ENCODE data around the gene CDCA5. TPM values are rescaled to one million over a fixed set of nuclear protein-coding genes. Genes with fewer than 3 reads are reported as not detected.

The CDCA5 gene
- total RNA-seq, 1 experiment from 2014 or later, result 75.2 TPM

DNA sequence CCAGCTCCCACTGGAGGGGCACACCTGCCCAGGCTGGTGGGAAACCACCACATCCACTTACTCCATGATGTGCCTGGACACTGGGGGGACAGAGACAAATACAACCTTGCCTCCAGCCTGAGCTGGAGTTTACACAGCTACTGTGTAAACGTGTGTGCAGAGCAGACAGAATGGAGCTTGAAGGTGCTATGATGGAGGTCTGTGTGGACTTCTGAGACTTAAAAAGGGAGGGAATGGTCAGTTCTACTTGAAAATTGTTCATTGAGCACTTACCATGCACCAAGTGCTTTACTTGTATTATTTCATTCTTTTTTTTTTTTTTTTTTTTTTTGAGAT lies 11.2 kb downstream of the CDCA5 start:
- DNase-seq (ENCODE audit: low read depth), result no peak

DNA sequence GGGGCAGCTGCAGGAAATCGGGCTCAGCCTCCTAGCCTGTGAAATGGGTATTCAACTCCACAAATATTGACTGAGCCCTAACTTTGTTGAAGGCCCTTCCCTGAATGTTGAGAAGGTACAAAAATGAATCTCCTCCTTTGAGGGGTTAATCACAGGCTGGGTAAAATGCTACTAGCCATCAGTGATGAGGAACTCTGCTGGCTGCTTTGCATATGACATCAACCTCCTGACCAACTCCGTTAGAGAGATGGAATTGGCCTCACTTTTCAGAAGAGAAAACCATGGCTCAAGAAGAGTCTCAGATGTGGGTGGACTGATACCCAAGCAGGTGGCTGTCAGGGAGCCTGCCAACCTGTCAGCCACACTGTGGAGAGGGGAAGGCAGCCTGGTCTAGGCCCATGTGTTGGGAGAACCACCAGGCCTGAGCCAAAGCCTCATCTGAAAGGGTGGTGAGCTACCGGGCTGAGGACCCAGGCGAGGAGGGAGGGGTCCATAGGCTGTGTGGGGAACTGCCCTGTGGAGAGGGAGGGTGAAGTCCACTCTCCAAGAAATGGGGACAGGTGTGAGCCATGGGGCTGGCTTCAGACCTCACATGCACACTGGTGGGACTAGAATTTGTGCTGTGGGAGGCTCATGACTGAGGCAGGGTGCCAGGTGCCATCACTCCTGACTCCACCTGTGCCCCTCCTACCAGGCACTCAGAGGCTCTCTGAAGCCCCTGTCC lies 11.8 kb downstream of the CDCA5 start:
- no peak for DNase-seq (ENCODE audit: low read depth)

DNA sequence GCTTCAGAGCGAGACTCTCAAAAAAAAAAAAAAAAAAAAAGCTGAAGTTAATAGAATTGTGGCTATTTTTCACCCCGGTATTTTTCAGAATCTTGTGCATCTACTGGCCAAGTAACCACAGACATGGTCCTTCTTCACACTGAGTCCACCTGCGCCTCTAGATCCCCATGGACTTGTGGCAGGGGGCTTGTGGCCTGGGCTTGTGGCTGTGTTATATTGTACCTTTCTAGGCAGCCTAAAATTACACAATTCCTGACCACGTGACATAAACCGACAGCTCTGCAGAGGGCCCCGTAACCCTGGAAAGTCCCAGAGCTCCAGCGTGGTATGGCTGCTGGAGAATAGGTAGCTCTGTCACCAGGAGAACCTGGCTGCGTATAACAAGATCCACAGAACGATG lies 14.6 kb downstream of the CDCA5 start:
- peak; percentile 30 for DNase-seq (ENCODE audit: low read depth)

DNA sequence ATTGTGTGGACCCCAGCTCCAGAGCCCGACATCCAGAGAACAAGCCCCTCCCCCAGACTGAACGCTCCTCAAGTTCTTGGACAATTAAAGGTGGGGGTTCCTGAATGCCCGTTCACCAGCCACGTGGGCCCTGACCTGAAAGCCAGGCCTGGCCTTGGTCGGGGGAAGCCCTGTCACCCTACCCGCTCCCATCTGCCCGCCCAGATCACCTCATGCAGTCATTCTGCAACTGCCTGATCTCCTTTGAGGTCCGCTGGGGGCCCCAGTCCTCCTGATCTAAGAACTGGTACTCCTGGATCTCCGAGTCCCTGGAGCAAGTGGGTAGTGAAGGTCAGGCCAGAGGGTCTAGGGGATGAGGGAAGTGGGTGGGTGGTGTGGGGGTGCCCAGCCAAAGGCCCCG lies 16.4 kb downstream of the CDCA5 start:
- DNase-seq (ENCODE audit: low read depth), result no peak

DNA sequence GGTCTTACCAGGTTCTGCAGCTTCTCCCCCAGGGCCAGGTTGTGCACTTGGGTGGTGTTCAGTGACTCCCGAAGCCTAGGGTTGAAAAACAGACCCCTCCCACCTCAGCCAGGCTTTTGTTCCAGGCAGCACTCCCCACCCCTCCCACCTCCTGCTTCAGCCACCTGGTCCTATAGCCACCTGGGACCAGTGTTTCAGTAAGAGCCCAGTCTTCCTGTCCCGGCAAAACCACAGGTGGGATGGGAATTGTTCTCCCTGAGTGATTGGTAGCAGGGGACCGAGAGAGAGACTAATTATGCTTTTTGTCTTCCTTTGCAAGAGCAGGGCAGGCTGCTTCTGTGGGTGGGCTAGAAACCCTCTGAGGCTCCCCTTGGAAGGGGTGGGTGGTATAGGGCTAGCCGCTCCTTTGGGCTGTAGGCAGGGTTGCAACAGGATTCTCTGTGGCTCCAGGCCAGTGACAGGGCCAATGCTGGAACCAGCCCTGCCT lies 17.0 kb downstream of the CDCA5 start:
- no peak for DNase-seq (ENCODE audit: low read depth)

DNA sequence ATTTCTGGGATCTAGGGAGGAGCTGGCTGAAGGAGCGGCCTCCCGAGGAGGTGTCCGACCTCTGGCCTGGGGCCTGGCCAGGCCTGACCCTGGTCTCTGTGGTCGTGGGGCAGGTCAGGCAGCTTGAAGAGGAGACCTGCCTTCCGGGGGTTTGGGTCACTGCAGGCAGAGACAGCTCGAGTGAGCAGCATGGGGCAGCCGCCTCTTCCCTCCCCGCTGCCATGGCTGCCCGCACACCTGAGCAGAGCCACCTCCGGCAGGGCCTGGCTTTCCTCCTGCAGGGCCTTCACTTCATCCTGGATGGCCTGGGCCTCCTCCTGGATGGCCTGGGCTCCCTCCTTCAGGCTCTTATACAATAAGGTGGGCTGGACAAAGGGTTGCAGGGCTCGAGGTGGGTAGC lies 17.5 kb downstream of the CDCA5 start:
- no peak for DNase-seq (ENCODE audit: low read depth)

DNA sequence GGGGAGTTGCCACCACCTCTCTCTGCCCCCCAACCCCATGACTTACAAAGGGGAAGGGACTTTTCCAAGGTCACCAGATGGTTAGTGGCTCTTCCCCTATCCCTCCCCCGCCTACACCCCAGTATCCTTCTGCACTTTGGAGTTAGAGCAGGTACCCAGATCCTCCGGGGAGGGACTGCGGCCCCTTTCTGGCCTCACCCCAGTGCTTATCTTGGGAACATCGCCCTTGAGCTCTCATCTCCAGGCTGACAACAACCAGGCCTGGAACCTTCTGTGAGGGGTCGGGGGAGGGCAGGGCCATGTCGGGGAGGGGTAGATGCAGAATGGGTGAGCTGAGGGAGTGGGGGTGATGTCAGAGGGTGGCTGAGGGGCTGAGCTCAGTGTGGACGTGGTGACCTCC lies 18.0 kb downstream of the CDCA5 start:
- no peak for DNase-seq (ENCODE audit: low read depth)

DNA sequence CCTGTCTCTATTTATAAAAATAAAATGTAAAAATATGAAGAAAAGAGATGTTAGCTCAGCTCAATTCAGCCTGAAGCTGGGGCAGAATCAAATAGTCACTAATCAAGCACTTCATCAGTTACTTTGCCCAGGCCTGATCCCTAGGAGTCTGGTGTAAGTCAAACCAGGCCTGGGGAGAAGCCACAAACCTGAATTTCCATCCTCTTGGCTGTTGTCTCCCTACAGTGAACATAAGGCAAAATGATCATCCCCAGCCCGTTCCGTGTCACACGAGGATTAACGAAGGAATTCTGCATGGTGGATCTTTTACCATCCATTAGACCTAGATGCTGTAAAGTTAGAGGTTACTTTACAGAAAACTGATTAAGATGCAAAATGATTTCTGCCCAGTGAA lies 19.0 kb downstream of the CDCA5 start:
- no peak for DNase-seq (ENCODE audit: low read depth)

DNA sequence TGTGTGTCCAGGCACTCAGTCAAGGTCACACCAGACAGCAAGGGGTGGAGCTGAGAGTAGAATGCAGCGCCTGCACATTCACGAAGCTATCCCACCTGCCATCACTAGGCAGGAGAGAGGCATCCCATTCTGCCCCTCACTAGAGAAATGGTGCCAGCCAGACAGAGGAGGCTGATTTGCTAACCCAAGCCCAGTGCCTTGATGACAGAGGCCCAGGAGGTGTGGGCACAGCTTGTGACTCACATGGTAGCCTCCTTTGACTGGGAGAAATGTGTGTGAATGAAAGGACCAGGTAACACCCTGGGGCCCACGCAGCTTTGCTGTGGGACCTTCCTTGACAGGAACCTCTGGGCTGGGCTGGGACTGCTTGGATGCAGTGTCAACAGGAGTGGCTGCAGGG lies 20.3 kb downstream of the CDCA5 start:
- no peak for DNase-seq (ENCODE audit: low read depth)

DNA sequence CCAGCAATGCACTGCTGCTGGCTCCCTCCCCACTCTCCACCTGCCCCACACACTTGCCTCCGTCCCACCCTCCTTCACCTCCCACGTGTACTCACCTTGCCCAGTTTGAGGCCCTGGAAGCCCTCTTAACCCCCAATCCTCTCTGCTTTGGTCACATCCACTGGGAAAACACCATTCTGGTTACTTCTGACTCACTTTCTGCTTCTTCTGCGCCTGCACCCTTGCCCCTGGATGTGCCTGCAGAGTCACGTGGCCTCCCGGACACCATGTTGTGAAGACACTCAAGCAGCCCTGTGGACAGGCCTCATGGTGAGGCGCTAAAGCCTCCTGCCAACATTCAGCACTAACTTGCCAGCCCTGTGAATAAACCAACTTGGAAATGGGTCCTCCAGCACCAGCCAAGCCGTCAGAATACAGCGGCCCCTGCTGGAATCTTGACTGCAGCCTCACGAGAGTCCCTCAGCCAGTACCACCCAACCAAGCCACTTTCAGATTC lies 22.9 kb downstream of the CDCA5 start:
- DNase-seq (ENCODE audit: low read depth), result peak; percentile 23

DNA sequence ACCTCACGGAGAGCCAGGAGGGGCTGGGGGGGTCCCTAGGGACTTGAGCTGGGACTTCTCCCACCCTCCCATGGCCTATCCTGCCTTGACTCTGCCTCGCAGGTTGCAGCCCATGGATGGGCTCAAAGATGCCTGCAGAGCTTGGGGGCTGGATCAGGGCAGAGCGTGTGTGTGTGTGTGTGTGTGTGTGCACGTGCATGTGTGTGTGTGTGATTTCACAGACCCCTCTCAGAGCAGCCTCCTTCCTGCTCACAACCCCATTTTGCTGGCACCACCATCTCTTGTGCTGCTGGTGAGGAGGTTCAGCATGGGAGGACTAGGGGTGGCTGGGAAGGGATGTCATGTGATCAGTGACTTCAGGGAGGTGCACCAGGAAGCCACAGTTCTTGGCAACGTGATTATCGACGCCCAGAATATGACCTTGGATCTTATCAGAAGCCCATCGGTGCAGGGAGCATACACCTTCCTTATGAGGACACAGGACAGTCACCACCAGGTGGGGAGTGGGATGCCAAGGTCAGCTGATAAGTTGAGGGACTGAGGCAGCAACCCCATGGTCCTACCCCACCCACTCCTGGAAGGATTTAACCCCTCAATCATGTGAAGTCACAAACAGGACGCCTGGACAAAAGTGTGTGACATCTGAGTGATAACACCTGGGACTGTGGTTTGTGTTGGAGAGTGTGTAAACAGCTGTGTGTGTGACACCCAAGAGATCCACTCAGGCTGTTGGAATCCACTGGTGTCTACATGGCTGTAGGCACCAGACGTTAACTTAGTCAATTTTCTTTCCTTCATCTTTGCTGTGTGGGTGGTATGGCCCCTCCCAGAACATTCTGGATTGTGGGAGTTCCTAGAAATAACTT lies 23.6 kb downstream of the CDCA5 start:
- no peak for DNase-seq (ENCODE audit: low read depth)

DNA sequence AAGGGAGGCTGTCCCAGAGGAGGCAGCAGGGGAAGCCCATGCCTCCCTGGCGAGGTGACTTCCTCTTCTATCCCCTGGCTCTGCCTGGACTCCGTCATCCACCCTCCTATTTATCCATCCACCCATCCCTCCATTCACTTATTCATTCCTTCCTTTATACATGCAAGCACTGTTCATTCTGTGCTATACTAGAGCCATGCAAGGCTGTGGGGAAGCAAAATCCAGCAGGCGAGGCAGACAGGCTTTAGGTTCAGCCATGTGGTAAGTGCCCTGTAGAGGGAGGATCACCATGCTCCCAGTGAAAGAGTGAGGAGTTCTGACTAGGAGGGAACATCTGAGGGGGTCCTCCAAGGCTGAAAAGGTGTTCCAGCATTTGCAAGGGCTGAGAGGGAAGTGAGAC lies 24.3 kb downstream of the CDCA5 start:
- no peak for DNase-seq (ENCODE audit: low read depth)

DNA sequence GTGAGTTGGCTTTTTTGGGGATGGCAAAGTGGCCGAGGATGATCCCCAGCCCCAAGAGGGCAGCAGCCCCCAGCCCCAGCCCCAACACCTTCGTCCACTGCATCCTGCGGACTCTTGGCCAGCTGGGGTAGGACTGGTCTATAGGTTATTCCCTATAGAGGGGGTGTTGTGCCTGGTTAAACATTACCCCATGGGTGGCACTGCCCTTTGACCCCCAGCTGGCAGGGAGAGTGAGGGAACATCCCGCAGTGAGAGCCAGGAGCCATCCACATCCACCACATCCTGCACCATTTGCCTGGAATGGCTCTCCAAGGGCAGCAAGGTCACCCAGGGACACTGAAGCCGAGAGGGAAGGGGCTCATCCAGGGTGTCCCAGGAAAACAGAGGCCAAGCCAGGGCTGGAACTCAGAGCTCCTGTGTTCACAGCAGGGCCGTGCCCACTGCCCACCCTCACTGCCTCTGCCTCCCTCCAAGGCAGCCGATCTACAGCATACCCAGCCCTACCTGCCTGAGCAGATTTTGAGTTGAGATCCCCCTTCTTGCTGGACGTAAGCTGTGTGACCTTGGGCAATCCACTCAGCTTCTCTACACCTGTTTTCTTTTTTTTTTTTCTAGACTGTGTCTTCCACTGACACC lies 25.3 kb downstream of the CDCA5 start, which contains the start of gene NAALADL1:
TSS of gene NAALADL1 (minus strand) at position 135 of the 636 bp plus-strand sequence. CDS start at position 103, 32 bp downstream.
- DNase-seq (ENCODE audit: low read depth), result no peak

DNA sequence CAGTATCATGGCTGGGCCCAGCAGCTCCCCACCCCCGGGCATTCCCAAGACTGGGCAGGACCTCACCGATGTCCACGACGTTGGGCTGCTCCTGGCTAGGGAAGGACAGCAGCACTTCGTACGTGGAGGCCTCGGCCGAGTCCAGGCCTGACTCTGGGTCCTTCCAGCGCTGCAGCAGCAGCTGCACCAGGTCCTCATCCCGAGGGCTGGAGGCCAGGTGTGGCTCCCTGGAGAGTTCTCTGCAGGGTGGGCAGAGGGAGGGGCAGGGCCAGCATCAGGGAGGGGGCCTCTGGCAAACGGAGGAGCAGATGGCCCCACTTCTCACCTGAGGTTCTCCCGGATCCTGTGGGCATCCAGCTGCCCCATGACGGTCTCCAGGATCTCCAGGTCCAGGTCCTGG lies 25.8 kb downstream of the CDCA5 start:
- no peak for DNase-seq (ENCODE audit: low read depth)

DNA sequence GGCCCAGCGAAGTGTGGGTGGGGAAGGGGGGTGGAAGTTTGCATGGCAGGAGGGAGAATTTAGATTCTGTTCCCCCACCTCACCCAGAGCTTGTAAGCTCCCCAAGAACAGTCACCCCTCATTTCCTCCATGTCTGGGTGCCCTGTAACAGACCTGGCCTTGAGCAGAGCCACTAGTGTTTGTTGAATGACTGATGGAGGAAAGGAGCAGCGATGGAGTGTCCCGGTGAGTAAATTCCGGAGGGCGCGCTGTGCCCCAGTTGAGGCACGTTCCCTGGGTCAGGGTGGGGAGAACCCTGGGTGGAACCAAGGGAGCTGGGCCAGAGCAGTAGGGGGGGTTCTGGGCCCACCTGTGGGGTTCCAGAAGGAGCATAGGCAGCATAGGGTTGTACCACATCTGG lies 26.3 kb downstream of the CDCA5 start:
- DNase-seq (ENCODE audit: low read depth), result no peak

DNA sequence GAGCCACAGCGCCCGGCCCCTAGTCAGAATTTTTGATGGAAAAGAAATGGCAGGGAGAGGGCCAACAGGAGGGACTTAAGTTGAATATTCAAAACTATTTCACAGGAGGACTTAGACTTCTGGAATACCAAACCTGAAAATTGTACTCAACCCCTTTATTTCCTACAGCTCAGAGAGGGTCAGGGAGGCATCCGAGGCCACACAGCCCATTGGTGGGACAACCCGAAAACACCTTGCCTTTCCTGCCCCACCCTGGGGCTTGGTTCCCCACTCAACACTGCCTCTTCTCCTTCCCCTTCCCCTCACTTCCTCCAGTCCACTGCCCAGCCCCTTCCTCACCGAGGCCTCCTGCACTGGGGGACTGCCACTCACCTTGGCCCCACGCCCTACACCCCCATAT lies 26.8 kb downstream of the CDCA5 start:
- no peak for DNase-seq (ENCODE audit: low read depth)

DNA sequence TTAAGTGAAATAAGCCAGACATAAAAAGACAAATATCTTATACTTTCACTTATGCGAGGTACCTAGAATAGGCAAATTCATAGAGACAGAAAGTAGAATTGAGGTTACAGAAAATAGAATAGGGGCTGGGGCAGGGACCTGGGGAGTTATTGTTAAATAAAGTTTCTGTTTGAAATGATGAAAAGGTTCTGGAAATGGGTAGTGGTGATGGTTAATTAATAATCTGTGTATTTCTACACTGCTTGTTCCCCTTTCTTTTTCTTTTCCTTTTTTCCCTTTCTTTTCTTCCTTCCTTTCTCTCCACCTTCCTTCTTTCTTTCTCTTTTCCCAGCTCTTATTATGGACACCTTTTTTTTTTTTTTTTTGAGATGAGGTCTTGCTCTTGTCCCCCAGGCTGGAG lies 28.3 kb downstream of the CDCA5 start:
- no peak for DNase-seq (ENCODE audit: low read depth)

DNA sequence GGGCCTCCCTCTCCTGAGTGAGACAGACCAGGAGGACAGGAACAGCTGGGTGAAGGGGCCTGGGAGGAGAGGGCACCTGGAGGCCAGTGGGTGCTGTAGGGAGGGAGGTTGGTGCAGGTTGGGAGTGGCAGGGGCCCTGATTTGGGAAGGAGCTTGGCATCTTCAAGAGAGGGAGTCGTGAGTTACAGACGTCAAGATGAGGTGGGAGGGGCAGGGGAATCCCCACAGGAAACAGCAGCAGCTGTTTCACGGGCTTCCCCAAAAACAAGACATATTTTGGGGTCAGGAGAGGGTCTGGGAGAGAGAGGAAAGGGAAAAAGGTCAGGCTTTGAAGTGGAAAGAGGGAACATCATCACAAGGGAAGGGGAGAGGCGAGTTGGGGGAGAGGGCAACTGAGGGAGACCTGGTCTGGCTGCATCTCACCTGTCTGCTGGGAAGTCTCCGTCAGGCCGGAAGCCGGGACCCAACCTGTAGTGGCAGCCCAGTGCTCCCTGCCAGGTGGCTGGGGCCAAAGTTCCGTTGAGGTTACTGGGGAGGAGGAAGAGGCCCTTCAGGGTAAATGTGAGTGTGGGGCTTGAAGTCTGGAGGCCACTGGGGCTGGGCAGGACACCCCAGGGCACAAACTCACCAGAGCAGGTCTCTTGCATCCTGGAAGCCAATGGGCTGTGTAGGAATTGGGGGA lies 29.9 kb downstream of the CDCA5 start:
- DNase-seq (ENCODE audit: low read depth), result no peak

DNA sequence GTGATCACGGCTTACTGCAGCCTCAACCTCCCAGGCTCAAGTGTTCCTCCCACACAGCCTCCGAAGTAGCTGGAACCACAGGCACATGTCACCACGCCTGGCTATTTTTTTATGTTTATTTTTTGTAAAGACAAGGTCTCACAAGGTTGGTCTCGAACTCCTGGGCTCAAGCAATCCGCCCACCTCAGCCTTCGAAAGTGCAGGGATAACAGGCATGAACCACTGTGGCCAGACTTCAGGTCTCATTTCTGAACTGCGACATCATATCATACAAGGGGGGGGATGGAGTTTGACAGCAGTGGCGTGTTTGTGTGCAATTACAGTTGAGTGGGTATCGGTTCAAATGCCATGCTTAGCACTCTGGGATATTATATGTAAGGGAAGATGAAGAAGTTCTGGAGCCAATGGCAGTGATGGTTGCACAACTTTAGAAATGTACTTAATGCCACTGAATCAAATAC lies 32.4 kb downstream of the CDCA5 start:
- DNase-seq (ENCODE audit: low read depth), result peak; percentile 22

DNA sequence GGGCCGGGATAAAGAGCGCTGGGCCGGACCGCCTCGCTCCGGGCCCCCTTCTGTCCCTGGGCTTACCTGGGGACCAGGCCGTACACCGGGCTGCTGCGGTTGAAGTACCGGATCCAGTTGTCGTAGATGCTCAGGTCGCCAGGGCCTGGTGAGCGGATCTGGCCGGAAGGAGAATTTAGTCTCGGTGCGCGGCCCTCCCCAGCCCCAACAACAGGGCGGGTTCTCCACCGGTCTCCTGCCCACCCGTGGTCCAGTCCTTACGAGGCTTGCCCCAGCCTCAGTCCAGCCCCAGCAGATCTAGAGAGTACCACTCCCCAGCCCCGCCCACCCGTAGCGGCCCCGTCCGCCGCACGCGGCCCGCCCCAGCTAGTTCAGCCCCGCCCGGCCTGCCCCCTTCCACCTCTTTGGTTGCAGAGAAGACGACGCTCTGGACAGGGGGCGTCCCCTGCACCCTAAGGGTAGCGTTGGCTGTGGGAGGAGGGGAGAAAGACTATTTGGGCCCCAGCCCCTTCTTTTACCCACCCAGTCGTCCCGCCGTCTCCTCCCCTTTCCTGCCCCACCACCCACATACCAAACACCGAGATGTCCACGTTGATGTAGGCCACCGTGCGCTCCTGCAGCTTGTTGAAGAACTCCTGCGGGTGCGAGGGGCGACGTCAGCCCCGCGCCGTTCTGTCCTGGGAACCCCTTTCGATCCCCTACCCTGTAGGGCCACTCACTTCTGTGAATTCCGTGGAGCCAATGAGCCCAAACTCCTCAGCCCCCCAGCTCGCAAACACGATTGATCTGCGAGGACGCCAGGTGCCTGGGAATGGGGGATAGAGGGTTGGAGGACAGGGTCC lies 36.0 kb downstream of the CDCA5 start:
- DNase-seq (ENCODE audit: low read depth), result no peak

DNA sequence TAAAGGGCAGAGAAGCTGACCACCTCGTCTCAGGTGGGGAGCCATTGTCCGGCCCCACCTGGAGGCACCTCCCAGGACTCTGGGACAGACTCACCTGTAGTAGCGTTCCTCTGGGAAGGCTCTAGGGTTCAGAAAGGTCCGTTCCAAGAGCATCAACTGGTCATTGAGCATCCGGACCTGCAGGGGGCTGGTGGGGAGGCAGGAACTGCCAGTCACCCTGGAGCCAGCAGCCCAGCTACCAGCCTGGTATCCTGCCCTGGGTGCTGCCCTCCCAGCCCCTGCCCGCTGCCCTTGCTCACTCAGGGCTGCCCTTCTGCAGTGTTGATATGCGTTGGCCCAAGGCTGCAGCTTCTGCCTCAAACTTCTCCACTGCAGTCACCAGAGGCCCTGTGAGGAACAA lies 38.1 kb downstream of the CDCA5 start:
- no peak for DNase-seq (ENCODE audit: low read depth)

Data from Daoy (cell line).